ENCODE measurements around the gene FRMD7.

GRCh38 chrX:132094164-132094563, 33.7 kb downstream of the FRMD7 start:
- TF ChIP-seq CTCF (IDR thresholded peaks at IDR 0.05) (no peak), POLR2AphosphoS5 (IDR thresholded peaks at IDR 0.05) (no peak)

All from transverse colon (tissue), 4 donors.